Activated CD8-positive, alpha-beta memory T cell treated with anti-CD3 and anti-CD28 coated beads for 48 hours (primary cell): ENCODE data around the gene C1orf74.

Experiments used
- DNase-seq, 3 experiments: peaks; one replicate each; pipeline ENCODE4 v3.0.0-alpha.2; 2020; ENCODE audit warnings: low read depth in 2 of 3, low spot score in 2 of 3

The C1orf74 gene

DNA sequence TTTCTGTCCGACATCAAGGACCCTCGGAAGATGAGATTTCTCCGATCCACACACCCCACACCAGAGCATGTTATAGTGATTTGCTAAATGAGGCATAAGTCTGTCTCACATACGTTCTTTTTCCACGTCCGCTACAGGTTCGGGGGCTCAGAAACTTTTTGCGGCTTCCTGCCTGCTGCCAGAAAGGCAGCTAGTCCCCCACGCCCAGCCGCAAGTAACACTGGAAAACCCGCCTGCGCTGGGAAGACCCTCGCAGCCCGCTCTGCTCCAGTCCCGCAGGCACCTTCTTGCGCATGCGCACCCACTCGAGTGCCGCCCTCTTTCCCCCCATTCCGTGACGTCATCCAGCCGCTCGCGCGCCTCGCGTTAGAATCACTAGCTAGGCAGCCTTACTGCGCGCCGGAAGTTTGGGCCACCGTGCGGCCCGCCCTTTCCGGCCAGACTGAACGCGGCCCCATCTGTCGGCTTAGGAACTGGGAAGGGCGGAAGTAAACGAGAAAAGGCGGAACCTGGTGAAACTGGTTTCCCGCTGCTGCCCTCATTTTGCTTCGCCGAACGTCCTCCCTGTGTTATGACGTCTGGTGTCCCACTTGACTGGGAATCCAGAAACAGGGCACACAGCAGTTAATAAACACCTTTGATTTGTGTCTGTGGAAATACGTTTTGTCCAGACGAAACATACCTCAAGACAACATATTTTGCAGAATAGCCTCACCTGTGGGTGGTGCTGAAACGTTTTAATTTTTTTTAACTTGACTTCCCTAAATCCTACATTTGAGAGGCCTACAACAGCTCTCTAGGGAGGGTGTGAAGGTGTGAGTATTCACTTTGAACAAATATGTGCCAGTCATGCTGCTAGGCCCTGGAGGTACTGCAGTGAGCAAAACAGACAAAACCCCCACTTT lies at the start of gene C1orf74:
TSS of gene C1orf74 (minus strand) at position 295 of the 905 bp plus-strand sequence. CDS start 925 bp downstream, outside the sequence.
- peak; percentile 100 for DNase-seq

DNA sequence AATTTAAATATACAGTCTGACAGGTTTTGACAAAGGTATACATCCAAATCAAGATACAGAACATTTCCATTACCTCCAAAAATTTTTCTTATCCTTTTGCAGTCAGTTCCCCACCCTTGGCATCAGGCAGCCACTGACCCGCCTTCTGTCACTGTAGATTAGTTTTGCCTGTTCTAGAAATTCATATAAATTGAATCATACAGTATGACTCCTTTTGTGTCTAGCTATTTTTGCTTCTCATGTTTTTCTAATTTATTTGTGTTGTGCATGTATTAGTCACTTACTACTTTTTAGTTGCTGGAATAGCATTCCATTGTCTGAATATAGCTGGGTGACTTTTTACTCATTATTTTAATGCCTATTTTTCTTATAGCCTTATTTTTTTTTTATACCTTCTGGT lies 47.3 kb upstream of the C1orf74 start:
- no peak for DNase-seq

DNA sequence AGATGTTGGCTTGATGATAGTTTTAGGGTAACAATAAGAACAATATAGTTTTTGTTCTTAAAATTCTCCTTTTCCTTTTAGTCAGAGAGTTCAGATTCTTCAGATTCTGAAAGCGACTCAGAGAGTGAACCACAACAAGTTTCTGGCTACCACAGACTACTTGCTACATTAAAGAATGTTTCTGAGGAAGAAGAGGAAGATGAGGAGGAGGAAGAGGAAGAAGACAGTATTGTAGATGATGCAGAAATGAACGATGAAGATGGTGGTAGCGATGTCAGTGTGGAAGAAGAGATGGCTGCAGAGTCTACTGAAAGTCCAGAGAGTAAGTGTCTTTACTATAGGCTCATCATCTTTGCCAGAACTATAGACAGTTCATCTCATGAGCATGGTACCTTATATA lies 46.4 kb upstream of the C1orf74 start:
- DNase-seq, result no peak

DNA sequence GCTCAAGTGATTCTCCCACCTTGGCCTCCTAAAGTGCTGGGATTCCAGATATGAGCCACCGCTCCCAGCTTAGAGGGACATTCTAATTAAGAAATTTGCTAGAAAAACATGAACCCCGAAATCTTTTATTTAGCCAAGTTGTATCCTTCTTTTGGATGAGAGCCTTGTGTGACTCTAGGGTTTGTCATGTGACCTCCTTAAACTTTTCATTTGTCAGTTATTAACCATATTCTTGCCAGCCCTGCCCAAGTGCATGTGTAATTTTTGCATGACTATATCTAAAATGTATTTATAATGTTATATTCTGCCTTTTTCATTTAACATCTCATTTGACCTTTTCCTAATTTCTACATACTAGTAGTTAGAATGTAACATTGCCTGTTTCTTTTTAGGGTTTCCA lies 45.4 kb upstream of the C1orf74 start:
- no peak for DNase-seq

DNA sequence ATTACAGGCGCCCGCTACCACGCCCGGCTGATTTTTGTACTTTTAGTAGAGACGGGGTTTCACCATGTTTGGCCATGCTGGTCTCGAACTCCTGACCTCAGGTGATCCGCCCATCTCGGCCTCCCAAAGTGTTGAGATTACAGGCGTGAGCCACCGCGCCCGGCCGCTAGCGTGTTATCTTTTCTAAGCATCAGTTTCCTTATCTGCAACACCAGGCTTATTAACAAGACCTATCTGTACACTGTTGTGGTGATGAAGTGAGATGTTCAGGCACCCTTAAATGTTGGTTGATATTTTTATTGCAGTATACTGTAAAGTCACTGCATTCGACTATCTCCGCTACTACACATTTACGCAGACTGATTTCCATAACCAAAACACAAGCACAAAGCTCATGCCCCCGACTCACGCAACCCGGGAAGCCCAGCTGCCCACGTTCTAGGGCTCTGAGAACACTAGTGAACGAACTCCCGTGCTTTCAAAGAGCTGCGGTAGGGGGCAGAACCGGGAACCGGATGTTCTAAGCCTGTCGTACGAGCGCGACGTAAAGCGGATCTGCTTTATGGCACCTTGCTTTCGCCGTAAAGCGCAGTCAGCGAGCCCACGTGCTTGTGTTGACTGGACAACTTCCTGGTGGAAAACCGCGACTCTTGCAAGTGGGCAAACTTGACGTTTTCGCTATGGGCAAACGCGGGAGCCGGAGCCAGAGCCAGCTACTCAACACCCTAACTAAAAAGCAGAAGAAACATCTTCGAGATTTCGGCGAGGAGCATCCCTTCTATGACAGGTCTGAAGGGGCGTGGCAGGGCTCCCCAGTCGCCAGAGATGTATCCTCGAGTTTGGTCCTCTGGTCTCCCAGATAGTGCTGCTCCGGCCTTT lies 43.3 kb upstream of the C1orf74 start, which contains the start of gene UTP25:
TSS of gene UTP25 (plus strand) at position 589 of the 879 bp plus-strand sequence. CDS start at position 681, 92 bp downstream.
- DNase-seq, result peak; percentile 70 to 79 (median 78)

DNA sequence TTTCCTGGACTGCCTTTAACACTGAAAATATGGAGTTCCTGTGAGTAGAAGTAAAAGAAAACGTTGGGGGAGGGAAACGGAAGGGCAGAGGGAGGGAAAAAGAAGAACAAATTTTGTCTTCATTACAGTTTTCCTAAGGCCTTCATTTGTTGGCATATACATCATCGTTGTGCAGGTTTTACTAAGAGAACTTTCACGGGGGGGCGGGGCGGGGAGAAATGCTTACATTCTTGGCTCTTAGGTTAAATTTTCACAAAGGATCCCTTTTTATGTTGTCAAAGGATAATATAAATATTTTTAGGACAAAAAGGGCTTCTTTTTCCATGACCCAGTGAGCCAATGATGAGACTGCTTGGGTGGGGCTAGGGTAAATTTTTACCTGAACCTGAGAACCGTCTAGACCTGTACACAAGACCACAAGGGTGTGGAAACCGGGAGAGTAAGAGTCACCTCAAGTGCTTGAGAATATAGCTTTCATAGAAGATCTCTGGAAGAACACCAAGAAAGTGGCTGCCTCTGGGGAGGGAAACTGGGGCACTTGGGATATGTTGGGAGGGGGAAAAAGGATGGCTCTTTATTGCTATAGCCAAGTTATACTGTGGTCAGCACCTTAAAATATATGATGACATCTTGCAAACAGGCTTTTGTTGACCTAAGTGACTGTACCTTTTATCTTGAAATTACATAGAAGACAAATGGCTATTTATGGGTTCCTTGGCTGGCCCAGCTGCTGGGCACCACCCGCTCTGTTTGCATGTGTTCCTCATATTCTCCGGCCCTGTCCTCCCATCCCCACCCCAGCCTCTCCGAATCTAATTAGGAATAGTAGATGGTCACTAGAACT lies 41.5 kb upstream of the C1orf74 start:
- DNase-seq, result no peak

DNA sequence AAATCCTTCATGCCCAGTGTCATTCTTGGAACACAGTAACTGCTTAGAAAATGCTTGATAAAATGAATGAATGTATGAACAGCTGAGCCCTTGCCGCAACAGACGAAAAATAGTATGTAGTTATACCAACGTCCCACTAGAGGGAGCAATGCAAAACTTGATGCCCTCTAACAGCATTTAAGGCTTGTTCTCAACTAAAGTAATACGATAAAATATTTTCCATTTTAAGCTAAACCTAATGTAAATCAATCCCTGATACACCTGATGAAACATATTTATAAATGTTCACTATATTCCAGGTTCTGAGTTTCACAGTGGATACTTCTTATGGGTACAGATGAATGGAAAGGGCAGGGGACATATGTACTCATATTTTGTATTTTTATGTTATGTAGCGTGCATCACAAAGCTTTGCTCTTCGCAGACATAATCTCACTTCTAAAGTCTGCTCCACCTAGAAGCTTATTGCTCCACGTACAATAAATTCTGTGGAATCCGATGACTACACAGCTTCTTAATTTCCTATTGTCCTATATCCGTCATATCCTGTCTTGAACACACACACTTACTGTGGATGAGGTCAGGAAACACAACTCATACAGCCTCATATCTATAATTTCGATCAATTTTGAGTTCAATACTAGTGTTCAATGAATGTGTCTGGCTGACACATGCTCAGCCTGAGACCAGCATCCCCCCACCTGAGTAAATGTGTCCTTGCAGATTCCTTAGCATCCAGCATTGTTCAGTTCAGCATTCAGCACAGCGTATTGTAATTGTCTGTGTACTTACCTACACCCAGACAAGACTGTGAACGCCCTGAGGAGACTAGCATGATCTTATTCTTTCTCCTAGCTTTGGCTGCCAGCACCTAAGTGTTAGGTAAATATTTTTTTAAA lies 39.0 kb upstream of the C1orf74 start:
- no peak for DNase-seq

DNA sequence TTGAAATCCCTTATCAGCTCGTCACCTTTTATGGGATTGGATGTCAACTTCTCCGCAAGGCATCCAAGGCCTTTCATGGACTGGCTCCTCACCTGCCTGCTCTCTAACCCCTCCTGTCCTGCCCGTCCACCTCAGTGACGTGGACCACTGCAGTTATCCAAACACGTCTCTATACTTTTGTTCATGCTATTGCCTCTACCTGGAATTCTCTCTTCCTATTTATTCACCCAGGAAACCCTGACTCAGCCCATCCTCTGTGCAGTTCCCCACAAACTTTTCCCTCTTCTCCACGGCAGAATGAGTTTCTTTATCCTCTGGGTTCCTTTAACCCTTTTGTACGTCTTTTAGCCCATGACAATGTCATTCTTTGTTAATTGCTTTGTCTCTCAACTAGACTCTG lies 38.3 kb upstream of the C1orf74 start:
- no peak for DNase-seq

DNA sequence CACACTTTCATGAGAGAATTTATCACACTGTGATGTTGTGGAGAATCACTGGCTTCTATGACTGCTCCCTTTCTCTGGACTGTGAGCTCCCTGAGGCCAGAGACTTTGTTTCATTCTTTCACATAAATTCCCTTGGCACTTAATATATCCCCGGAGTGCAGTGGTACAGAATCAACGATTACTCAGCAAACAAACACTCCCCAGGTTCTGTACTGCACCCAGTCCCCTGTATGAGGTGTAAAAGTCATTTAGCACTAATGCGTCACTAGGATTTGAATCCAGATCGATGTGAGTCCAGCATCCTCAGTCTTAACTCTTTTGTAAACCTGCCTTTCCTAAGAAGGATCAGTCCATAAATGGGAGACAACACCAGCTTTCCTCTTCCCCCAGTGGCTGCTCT lies 36.6 kb upstream of the C1orf74 start:
- no peak for DNase-seq

DNA sequence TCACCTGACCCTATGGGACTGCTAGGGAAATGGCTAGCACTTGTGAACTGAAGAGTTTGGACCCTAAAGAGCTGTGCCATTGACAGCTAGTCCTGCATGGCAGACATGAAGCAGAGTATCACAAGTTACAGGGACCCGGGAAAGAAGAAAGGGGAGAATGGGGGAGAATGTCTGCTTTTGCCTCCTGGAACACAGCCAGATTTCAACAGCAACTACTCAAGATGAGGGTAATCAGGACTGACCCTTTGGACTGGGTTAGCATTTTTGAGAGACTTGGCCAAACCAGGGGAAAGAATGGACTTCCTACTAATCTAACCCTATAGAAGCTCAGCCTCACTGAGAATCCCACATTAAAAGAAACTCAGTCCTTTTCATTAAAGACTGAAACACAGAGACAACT lies 34.7 kb upstream of the C1orf74 start:
- DNase-seq, result no peak

DNA sequence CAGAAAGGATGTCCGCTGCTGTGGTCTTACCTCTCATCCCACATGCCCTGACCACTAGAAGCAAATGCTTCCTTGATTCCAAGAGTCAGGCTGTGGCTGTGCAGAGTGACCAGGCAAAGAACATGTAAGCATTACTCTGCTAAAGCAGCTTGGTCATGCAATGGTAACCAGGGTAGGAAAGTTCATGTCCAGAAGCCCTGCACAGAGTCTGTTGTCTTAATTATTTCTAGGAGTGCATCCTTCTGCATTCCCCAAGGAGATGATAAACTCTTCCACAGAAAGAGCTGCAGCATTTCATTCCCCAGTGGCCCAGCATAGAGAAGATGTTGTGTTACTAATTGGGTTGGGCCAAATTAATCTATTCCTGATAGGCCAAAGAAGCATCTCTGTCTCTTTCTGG lies 33.3 kb upstream of the C1orf74 start:
- no peak for DNase-seq

DNA sequence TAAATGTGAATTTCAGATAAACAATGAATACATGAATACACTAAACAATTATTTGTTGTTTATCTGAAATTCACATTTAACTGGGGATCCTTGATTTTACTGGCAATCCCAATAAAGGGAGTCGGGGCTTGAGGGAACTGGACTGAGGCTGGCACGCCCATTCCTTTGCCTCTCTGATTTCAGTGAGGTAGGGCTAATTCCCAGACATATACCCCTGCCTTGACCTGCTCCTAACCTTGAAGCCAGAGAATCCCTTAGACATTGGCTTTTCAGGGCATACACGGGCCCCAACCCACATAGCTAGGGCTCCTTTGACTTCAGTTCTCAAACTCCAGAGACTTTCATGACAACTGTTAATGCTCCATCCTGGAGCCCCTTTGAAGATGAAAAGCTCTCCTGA lies 32.6 kb upstream of the C1orf74 start:
- DNase-seq, result no peak

DNA sequence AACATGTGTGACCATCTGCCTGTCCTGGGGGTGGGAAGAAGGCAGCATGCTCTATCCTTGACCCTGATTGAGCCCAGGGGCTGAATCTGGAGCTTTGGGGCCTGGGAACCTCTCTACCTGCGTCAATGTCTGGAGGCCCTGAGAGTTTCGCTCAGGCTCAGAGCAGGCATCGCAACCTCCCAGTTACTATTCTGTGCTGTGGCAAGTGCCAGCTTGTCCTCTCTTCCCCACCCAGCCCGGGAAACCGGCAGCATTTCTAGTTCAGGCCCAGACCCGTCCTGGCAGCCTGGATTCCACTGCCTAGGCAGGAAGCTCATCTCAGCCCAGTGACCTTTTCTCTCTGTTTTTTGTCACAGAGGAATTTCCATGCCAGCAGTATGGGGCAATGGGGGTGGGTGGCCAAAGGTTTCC lies 31.6 kb upstream of the C1orf74 start:
- DNase-seq, result no peak

DNA sequence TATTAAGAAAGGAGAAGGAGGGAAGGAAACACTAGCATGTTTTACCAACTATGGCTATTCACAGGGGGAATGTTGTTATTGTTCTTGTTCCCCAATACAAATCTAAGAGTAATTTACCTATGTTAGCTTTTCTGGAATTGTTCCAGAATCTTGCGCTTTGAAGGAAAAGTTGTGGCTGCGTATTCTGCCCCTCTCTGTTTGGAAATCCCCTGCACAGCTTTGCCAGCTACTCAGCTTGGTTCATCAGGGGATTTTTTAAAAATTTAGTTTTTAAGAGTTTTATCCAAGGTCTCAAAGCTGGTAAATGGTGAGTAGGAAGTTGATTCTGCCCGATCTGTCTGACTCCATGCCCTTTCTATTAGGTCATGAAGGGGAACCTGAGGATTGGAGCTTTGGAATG lies 31.1 kb upstream of the C1orf74 start:
- DNase-seq, result no peak

DNA sequence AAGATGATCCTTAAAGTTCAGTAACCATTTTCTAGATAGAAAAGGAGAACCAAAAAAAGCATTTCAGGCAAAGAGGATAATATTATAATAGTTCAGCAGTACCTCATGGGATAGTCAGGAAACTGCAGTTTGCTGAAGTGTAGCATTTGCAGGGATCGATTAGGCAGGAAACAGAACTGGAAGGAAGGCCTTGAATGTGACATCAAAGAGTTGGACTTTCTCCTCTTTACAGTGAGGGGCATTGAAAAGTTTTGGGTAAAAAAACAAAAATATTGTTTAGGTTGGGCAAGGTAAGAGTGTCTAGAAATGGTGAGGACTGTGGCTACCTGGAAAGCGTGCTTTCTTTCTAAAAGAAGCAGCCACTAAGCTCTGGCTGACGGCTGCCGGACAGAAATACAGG lies 29.5 kb upstream of the C1orf74 start:
- DNase-seq, result no peak

DNA sequence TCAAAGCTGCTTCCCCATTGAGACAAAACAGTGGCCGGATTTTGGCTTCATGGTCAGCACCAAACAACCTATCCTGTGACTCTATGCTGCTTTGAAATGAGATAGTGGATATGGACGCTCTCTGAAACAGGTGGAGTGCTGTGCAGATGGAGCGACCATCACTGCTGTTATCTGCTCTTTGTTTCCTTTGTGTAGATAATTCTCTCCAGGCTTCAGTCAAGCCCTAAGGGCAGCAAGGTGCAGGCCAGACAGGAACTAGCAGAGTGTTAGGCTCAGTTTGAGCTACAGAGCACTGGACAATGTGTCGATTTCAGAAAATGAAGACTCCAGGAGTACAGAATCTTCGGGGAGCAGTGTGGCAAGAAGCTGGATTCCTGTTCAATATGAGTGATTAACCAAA lies 26.4 kb upstream of the C1orf74 start:
- no peak for DNase-seq

DNA sequence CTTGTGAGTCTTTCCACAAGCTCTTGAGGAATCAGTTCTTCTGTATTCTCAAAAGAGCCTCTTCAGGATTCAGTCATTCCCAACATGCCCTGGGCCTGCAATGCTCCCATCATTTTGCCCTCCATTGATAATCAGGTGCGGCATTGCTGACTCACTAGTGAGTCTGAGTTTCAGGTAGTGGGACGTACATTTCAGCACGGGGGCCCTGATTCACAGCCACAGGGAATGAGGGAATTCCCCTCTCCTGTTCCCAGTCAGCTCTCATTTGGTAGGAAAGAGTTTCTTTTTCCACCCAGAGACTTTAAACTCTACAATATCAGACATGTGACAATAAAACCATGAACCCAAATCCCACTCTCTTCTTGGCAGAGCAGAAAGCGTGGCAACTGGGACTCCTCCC lies 25.3 kb upstream of the C1orf74 start:
- no peak for DNase-seq

DNA sequence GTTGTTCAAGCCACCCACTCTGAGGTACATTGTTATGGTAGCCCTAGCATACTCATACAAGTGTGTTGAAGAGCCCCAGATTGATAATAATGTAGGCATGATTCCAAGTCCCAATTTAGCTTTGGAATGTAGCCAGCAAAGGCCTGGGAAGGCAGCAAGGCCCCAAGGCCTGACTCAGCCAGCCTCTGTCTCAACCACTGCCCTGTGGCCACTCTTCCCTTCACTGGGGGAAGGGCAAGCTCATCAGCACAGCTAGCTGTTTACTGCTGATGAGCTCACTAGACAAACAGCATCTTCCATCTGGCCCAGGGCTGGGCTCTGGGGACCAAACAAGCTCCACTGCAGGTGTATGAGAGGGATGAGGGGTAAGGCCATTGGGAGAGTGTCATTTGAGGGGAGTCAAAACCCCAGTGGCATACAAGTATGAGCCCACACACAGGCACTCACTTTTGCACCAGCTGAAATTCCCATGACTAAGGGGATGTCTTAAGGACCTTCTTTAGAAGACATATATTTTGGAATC lies 23.8 kb upstream of the C1orf74 start:
- DNase-seq, result no peak

DNA sequence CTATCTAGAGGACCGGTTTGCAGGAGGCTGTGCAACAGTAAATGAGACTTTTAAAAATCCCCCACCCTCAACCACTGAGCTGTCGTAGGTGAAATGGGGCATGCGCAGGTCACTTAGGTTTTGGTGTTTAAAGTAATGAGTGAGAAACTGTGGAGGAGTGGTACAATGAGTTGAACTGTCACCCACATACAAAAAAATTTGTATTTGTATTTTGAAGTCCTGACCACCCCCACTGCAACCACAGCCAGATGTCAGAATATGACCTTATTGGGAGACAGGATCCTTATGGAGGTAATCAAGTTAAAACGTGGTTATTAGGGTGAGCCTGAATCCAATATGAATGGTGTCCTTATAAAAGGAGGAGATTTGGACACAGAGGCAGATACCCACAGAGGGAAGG lies 23.1 kb upstream of the C1orf74 start:
- no peak for DNase-seq
